ENCODE results near the gene PNMA6F. TPM values are rescaled to one million over a fixed set of nuclear protein-coding genes. Genes with fewer than 3 reads are reported as not detected.

Gene PNMA6F
- total and polyA plus RNA-seq, 2 of the 8 experiments (the other 6 are each of a cell fraction or from before 2014, with no cell fraction given): 0.12 to 0.22 TPM

- no peak overlapping the region for H4K91ac ChIP-seq (replicated peaks; ENCODE audit: insufficient read length, low read length)
- H3K14ac ChIP-seq (ENCODE audit: insufficient read length): no peak overlapping the region
- no peak overlapping the region for H4K8ac ChIP-seq (ENCODE audit: extremely low read depth, insufficient read depth, low read length)
- H3K79me1 ChIP-seq (ENCODE audit: low read depth, low read length): no peaks in the 10 kb centered on the region
- H3K18ac ChIP-seq (ENCODE audit: extremely low read depth, low read length): no peak overlapping the region
- H2AK5ac ChIP-seq (ENCODE audit: low read depth, low read length): no peak overlapping the region
- H2AFZ ChIP-seq (ENCODE audit: low read length): no peak overlapping the region
- DNase-seq (ENCODE audit: low read depth in 1 of 2, low spot score in 2 of 2) (no peak), FAIRE-seq (peak; percentile 68)
- no peak overlapping the region for H3K56ac ChIP-seq (replicated peaks; ENCODE audit: insufficient read length, low read depth, low read length)
- ChIA-PET CTCF (ENCODE audit: partially characterized antibody) (interaction anchor here (0.9 kb wide), 1 partner anchor 278 kb away, joined by 4 read pairs; no protein-coding TSS in a partner anchor), POLR2A (ENCODE audit: partially characterized antibody) (no interaction called here)
- H3K36me3 ChIP-seq (ENCODE audit: control insufficient read depth in 2 of 4, insufficient read depth in 4 of 4, low read length in 3 of 4): no peaks in the 10 kb centered on the region
- H3K4me3 ChIP-seq (ENCODE audit: extremely low read depth in 1 of 4, insufficient read depth in 2 of 4, low read depth in 3 of 4, low read length in 4 of 4): no peak overlapping the region
- H3K27me3 ChIP-seq (replicated peaks in 1 of 4; ENCODE audit: control insufficient read depth in 3 of 4, extremely low read depth in 1 of 4, insufficient read depth in 3 of 4, low read length in 3 of 4): no peaks in the 10 kb centered on the region
- H2BK120ac ChIP-seq (replicated peaks; ENCODE audit: low read depth, low read length): no peak overlapping the region
- H3K9me3 ChIP-seq (ENCODE audit: insufficient read depth in 2 of 2, low read depth in 1 of 2, low read length in 1 of 2): no peaks in the 10 kb centered on the region
- 85% methylated on average over 8 of the region's 9 CpGs; no CpG with 5 or more reads in 1 of the 2 experiments for WGBS, 2 experiments (ENCODE audit: extremely low coverage in 1 of 2, insufficient coverage in 1 of 2, insufficient read length in 1 of 2, insufficient replicate concordance in 2 of 2, low coverage in 1 of 2, low lambda C conversion rate in 2 of 2, missing lambda C conversion rate in 1 of 2)
- H2BK20ac ChIP-seq (ENCODE audit: low read length): no peak overlapping the region
- no peak overlapping the region for H2BK12ac ChIP-seq (ENCODE audit: low read depth, low read length)
- H3K4ac ChIP-seq (replicated peaks; ENCODE audit: insufficient read length, low read depth, low read length): no peak overlapping the region
- no peak overlapping the region for H2BK15ac ChIP-seq (ENCODE audit: low read length)
- H3K4me1 ChIP-seq (replicated peaks in 1 of 4; ENCODE audit: control insufficient read depth in 3 of 4, insufficient read depth in 4 of 4, low read length in 3 of 4): no peaks in the 10 kb centered on the region; a peak in 1 of 7 replicates
- H3K9ac ChIP-seq (replicated peaks in 1 of 4; ENCODE audit: extremely low read depth in 1 of 4, low read depth in 3 of 4, low read length in 3 of 4): no peak overlapping the region
- no peaks in the 10 kb centered on the region for H3K23me2 ChIP-seq (ENCODE audit: low read depth, low read length)
- no peak overlapping the region for H2BK5ac ChIP-seq (ENCODE audit: low read depth, low read length)
- H4K5ac ChIP-seq (ENCODE audit: insufficient read length, low read depth, low read length): no peak overlapping the region
- no peaks in the 10 kb centered on the region for H4K20me1 ChIP-seq (replicated peaks in 1 of 2; ENCODE audit: control insufficient read depth in 1 of 2, insufficient read depth in 2 of 2, low read length in 2 of 2)
- no peak overlapping the region for H3K4me2 ChIP-seq (ENCODE audit: insufficient read depth in 1 of 2, low read depth in 2 of 2, low read length in 2 of 2)
- H3K79me2 ChIP-seq (ENCODE audit: control insufficient read depth in 1 of 2, insufficient read depth in 2 of 2, low read length in 2 of 2): no peaks in the 10 kb centered on the region
- no peak overlapping the region for H3K27ac ChIP-seq (ENCODE audit: low read depth, low read length)
- no peak for TF ChIP-seq ATF3 (IDR thresholded peaks at IDR 0.05; ENCODE audit: insufficient read depth, low read depth, low read length)
- no peak for TF ChIP-seq TAF7 (optimal IDR thresholded peaks at IDR 0.05; ENCODE audit: borderline replicate concordance, low read depth, low read length)
- TF ChIP-seq RAD21 (IDR thresholded peaks at IDR 0.05 in 1 of 2, conservative IDR thresholded peaks at IDR 0.05 in 1 of 2; ENCODE audit: low read depth in 2 of 2, low read length in 2 of 2): peak; percentile 25 to 28; a peak in 2 of 4 replicates
- no peak for TF ChIP-seq EZH2 (IDR thresholded peaks at IDR 0.05; ENCODE audit: low read depth, low read length, severe bottlenecking)
- TF ChIP-seq MAX (IDR thresholded peaks at IDR 0.05): peak; percentile 55; the same call in 1 of the 2 replicates
- TF ChIP-seq, protein P1, sequence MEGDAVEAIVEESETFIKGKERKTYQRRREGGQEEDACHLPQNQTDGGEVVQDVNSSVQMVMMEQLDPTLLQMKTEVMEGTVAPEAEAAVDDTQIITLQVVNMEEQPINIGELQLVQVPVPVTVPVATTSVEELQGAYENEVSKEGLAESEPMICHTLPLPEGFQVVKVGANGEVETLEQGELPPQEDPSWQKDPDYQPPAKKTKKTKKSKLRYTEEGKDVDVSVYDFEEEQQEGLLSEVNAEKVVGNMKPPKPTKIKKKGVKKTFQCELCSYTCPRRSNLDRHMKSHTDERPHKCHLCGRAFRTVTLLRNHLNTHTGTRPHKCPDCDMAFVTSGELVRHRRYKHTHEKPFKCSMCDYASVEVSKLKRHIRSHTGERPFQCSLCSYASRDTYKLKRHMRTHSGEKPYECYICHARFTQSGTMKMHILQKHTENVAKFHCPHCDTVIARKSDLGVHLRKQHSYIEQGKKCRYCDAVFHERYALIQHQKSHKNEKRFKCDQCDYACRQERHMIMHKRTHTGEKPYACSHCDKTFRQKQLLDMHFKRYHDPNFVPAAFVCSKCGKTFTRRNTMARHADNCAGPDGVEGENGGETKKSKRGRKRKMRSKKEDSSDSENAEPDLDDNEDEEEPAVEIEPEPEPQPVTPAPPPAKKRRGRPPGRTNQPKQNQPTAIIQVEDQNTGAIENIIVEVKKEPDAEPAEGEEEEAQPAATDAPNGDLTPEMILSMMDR (IDR thresholded peaks at IDR 0.05; ENCODE audit: control extremely low read depth in 1 of 3, insufficient read depth in 1 of 3, low read depth in 1 of 3, low read length in 3 of 3): peak; percentile 24 to 67 (median 50); a peak in 3 of 4 replicates
- TF ChIP-seq E2F6 (IDR thresholded peaks at IDR 0.05): peak; percentile 32; the same call in 1 of the 2 replicates
- H3K23ac ChIP-seq (ENCODE audit: insufficient read length): no peak overlapping the region
Measured at GRCh38 chrX:153310901-153311300, 10.7 kb downstream of the PNMA6F start.

Data from H1 (cell line).